KG1 (cell line): Measurements from ENCODE around the gene ETS2.

Source experiments
- DNase-seq: peaks from one replicate; lab custom pipeline; 2025; lab: John Stamatoyannopoulos, UW

Gene ETS2

GRCh38 chr21:38777531-38777930 is 28.2 kb upstream of the ETS2 start:
- DNase-seq: no peak

GRCh38 chr21:38780879-38781278 is 24.9 kb upstream of the ETS2 start:
- DNase-seq: no peak

GRCh38 chr21:38784458-38785266 is 21.1 kb upstream of the ETS2 start:
- DNase-seq: no peak

- DNase-seq: no peak
Observed at GRCh38 chr21:38785483-38785882, 20.2 kb upstream of the ETS2 start.

- no peak for DNase-seq
Observed at GRCh38 chr21:38787016-38787415, 18.7 kb upstream of the ETS2 start.

- no peak for DNase-seq
Observed at GRCh38 chr21:38787461-38788274, 18.1 kb upstream of the ETS2 start.

- no peak for DNase-seq
Observed at GRCh38 chr21:38788275-38788905, 17.3 kb upstream of the ETS2 start.

- no peak for DNase-seq
Observed at GRCh38 chr21:38789275-38789674, 16.5 kb upstream of the ETS2 start.

GRCh38 chr21:38790059-38790458 is 15.7 kb upstream of the ETS2 start:
- no peak for DNase-seq

GRCh38 chr21:38790961-38791360 is 14.8 kb upstream of the ETS2 start:
- no peak for DNase-seq

GRCh38 chr21:38792676-38793459 is 12.9 kb upstream of the ETS2 start:
- no peak for DNase-seq

GRCh38 chr21:38793926-38794713 is 11.6 kb upstream of the ETS2 start:
- DNase-seq: no peak

GRCh38 chr21:38794978-38795377 is 10.8 kb upstream of the ETS2 start:
- DNase-seq: no peak

GRCh38 chr21:38795475-38795874 is 10.3 kb upstream of the ETS2 start:
- no peak for DNase-seq

- no peak for DNase-seq
Observed at GRCh38 chr21:38796424-38796823, 9.3 kb upstream of the ETS2 start.

- no peak for DNase-seq
Observed at GRCh38 chr21:38797470-38797869, 8.3 kb upstream of the ETS2 start.

GRCh38 chr21:38798081-38798480 is 7.6 kb upstream of the ETS2 start:
- DNase-seq: no peak

- no peak for DNase-seq
Observed at GRCh38 chr21:38798481-38798882, 7.2 kb upstream of the ETS2 start.

GRCh38 chr21:38800046-38800758 is 5.5 kb upstream of the ETS2 start:
- no peak for DNase-seq

GRCh38 chr21:38800924-38801744 is 4.6 kb upstream of the ETS2 start:
- no peak for DNase-seq
